Kidney tubule cell (primary cell): ENCODE measurements around the gene DKK1.

Experiments used
- DNase-seq: peaks from one replicate; pipeline ENCODE4 v3.0.0-alpha.2; 2018; ENCODE audit warnings: low spot score

Gene DKK1, protein sequence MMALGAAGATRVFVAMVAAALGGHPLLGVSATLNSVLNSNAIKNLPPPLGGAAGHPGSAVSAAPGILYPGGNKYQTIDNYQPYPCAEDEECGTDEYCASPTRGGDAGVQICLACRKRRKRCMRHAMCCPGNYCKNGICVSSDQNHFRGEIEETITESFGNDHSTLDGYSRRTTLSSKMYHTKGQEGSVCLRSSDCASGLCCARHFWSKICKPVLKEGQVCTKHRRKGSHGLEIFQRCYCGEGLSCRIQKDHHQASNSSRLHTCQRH

DNA sequence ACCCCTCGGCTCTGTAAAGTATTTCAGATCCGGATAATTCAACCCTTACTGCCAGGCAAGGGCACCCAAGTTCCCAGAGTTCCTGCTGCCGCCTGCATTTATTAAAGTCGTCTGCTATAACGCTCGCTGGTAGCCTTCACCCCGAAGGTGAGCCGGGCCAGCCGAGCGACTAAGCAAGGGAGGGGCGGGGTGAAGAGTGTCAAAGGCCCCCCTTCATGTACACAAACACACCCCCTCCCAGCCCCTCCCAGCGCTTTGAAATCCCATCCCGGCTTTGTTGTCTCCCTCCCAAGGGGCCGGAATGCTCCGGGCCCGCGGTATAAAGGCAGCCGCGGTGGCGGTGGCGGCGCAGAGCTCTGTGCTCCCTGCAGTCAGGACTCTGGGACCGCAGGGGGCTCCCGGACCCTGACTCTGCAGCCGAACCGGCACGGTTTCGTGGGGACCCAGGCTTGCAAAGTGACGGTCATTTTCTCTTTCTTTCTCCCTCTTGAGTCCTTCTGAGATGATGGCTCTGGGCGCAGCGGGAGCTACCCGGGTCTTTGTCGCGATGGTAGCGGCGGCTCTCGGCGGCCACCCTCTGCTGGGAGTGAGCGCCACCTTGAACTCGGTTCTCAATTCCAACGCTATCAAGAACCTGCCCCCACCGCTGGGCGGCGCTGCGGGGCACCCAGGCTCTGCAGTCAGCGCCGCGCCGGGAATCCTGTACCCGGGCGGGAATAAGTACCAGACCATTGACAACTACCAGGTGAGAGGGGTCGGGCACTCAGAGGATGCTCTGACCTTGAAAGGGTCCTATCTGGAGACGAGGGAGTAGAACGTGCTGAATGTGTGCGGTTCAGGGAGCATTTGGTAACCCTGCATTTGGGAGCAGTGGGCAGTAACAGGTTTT lies at the start of gene DKK1:
Gene DKK1, plus strand, starts transcription at position 349 of the 889 bp plus-strand sequence. Its CDS starts 154 bp downstream, at position 503.
- peak; percentile 75 for DNase-seq

DNA sequence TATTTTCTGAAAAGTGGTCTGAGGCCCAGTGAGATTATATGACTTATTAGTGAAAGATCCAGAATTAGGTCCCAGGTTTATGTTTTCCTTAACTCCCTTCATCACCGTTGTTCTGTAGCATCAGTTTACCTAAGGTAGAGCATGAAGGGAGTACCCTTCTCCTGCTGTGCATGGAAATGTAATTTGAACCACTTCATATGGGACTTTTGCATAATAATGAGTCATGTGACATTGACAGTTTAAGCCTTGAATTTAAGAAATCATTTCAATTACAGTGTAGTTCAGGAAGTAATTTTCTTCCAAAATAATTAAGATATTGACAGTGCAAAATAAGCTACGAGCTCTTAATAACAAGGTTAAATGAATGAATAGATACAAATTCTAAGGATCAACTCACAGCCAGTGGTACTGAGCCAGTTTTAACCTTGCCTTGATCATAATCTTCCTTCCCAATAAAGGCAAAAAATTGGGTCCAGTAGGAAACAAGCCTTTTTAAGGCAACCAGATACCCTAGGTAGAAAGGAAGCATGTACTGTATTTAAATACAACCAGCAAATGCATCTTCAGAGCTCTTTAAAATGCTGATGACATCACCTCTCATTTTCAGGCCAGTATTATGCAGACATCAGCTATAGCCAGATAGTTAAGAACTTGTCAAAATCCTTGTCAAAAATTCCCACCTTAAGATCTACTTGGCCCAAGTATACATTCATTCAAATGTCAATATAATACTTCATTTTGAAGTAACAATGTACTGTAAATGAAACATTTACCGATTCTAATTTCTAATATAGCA lies 48.8 kb upstream of the DKK1 start:
- no peak for DNase-seq

DNA sequence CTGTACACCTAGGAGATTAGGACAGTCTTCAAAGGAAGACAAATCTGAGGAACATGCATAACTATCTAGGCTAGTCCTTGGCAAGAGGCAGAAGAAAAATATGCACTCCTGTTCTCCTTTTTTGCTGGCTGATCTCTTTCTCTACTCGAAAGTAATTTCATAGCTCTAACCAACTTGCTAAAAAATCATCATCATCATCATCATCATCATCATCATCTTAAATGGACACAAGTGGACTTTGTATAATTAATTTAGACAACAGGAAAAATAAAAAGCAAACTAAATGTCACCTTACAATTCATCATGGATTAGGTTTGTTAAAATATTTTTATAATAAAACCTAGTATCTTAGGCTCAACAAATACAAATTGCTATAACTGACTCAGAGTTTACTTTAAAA lies 47.2 kb upstream of the DKK1 start:
- DNase-seq = no peak

DNA sequence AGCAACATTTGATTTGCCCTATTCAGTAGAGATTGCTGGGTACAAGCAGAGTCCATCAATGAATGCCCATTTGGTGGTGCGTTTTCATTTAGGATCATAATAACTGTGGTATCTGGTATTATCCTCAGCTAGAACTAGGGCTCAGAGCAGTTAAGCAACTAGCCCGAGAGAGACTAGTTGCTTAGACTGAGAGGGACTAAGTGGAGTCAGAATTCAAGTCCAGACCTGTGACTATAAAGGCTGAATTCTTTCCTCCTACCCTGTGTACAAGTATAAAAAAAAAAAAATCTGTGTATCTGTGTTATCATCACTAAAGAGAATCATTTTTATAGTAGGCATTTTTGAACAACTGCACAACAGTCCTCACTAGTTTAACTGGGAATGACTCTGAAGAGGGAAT lies 45.3 kb upstream of the DKK1 start:
- DNase-seq = no peak

DNA sequence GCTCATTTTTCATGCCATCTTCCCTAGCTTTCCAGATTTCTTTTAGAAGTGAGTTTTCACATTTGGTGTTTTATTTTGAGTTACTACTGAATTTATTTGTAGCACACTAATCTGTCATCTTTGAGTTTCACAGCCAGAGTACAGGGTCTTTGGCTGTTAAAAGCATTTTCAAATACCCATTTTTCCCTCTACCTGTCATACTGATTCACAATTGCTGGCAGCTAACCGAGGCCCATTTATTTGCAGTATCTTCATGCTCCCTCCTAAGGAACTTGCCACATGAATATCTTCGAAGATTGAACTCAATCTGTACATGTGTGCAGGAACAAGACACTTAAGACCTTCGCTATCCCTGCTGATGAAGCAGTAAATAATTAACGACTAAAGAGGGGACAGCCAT lies 44.8 kb upstream of the DKK1 start:
- no peak for DNase-seq

DNA sequence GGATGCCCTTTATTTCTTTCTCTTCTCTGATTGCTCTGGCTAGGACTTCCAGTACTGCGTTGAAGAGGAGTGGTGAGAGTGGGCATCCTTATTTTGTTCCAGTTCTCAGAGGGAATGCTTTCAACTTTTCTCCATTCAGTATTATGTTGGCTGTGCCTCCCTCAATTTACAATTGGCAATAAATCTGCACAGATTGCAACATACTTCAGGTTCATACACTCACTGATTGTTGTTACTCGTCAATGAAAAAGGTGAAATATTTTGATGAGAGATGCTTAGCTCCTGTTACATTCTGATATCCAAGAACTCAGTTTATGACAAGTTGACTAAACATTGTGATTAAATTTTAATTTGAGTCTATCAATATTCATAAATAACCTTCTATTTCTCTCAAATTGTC lies 37.9 kb upstream of the DKK1 start:
- DNase-seq = no peak

DNA sequence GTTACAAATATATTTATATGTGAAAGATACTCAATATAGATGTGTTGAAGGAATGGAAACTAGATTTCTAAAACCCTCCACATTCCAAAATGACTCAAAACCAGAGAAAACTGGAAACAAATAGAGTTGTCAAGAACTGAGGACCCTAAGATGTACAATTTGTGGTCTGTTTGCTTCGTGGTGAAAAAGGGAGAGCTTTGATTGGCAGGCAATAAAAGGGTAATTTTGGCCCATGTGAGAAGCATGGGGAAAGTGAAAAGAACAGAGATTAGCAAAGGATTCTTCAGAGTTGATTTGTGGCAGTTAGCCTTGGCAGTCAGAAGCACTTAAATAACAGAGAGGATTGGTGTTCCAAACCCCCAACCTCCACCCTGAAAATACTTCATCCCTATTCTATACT lies 37.1 kb upstream of the DKK1 start:
- DNase-seq = no peak

DNA sequence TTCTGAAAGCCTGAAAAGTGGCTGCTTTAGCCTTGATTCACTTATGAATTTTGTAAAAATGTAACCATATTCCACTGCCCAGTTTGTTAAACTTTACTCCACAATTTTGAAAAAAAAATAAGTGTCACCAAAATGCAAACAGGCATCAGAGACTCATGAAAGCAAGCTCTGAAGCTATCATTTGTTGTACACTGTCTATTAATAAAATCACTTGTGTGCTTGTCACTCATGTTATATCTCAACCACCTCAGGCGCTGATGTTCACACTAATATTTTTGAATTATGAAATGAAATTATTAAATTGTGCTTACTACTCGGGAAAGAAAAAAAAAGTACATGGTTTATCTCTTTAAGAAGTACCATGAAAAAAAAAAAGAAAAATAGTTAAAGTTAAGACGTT lies 34.5 kb upstream of the DKK1 start:
- DNase-seq = no peak

DNA sequence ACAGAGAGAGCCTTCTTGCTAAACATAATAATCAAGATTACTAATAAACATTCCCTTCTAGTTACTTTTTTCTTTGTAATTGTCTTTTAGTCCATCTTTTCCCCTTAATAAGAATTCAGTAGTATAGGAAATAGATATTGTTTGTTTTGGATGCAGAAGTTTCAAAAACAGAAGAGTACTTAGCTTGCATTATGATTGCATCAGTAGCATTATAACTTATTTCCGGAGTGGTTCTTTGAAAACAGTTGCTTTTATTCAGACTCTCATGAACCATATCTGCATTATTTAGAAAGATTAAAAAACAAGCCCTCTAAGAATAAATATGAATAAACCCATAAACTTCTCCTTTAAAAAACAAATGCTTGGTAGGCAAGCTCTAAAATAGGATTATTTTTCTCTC lies 34.0 kb upstream of the DKK1 start:
- no peak for DNase-seq

DNA sequence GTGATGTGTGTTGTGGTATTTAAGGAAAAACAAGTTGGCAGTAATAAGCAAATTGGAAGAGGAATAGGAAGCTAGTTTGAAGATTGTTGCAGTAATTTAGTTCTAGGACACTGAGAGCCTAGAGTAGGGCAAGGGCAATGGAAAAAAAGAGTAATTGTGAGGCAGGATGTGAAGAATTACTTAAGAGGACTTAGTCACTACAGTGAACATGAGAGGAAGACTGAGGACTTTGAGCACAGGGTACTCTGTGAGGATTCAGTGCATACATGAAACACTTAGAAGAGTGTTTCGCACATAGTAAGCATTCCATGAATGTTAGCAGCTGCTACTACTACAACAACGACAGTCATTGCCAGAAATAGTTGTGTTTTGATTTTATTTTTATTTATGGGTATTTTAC lies 30.9 kb upstream of the DKK1 start:
- no peak for DNase-seq

DNA sequence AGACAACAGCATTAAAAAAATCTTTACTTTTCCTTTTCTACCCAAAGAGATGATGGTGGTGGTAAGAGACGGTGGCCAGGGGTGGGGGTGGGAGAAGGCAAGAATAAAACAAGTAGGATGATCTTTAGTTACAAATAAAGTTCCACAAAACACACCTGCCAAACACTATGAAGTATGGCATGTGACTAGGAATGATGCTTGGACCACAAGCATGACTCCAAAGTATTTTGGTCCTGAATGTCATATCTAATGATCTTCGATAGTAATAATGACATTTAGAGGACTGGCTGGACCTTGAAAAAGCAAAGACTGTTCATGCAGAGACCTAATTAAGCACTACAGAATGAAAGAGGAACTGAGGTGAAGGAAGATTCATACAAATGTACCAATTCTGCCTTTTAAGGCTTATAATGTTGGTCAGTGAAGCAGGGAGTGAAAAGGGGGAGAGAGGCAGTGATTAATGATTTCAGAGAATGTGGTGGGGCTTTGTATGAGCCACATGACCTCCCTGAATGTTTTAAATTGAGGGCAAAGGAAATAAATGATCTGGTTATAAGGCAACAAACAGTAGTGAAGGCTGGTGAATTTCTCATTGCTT lies 29.6 kb upstream of the DKK1 start:
- DNase-seq = no peak

DNA sequence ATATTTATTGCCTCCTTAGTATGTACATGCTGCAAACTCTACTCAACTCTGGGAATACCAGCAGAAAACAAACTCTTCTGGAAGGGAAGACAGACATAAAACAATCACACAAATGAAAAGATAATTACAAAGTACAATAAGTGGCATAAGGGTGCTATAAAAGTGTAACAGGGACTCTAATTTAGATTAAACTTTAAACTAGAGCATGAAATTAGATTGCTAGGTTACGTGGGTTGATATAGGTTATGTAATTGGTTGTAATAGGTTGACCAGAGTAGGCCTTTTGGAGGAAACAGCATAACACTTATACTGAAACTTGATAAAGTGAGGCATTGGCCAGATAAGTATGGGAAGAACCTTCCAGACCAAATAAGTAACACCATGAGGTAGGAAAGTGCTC lies 26.2 kb upstream of the DKK1 start:
- DNase-seq = no peak

DNA sequence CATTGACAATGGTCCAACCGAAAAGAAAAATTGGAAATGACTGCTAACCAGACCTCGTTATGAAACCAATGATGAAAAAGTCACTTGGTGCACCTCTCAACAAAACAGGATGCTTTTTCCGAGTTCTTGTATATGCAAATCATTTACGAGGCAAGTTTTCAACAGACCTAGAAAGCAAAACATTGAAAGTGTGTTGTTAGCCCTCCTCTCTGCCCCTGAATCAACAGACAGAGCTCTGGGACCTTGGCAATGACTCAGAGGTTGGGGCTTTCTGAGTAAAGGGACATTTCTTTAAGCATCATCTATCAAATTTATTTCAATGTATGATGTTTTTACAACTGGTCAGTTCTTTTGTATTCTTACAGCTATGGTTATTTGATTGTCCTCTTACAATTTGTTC lies 16.3 kb upstream of the DKK1 start:
- DNase-seq = no peak

DNA sequence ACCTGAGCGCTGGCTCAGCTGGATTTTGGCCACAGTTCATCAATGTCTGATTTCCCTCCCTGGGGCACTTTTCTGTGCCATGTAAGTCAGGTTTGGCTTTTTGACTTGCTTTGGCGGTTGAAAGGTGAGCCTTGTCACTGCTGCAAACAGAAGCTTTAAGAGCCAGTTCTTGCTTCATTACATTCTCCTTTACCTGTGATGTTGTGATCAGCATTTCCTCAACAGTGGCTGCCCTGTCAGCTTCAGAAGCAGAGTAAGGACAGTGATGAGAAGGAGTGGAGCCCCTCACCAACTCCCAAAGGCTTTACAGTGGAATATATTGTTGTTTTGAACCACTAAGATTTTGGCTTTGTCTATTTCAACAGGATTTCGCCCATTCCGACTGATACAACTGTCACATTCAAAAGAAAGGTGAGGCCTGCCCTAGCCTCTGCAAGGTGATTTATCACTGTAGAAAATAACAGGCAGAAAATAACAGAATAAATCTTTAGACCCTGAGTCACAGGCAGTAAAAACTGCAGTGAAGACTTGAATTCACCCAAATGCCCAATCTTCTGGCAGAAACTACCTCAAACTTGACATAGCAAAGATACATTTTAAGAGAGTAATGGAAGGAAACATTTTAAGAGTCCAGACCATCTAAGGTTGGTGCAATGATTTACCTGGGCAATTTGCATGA lies 13.3 kb upstream of the DKK1 start:
- no peak for DNase-seq

DNA sequence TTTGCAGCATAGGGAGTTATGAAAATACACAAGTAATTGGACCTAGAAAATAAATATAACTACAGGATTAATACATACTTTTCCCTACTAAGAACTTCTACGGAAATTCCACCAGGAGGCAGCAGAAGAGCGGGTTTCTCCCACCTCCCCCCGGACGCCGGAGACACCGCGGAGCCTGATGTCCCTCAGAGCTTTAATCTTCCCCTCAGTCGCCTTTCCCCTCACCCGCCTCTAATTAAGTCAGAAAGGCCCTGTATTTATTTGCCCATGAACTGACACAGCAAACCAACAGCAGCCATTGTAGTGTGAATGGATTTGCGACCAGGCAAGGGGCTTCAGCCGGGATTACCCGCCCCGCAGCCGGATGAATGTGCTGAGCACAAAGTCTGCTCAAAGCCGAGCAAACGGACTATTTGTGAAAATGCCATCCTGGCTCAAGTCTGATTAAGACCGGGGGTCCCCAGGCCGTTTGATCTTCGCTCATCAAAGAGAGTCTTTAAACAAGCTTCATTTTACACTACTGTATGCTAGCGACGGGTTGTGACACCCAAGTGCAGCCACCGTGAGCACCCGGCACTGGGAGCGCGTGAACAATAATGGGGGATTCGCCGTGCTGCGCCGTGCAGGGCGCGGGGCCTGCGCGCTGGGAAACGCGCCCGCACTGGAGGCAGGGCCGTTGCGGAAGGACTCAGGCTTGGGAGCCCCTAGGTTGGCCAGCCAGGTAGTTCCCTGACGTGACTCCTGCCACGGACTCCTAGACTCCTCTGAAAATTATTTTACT lies 5.6 kb upstream of the DKK1 start:
- peak; percentile 68 for DNase-seq

DNA sequence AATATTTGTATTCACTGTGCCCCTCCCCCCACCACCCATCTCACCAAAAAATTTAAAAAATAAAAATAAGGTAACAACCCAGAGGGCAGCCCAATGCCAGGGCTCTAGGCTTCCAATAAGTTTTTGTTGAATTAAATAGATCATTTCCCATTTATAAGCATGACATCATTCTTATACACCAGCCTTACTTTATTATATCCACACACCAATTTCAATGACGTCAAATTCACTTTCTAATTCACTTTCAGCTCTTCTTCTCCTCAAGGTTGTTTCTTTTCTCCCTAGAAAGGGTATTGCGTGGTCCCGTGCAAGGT lies 1.2 kb upstream of the DKK1 start:
- DNase-seq = no peak

DNA sequence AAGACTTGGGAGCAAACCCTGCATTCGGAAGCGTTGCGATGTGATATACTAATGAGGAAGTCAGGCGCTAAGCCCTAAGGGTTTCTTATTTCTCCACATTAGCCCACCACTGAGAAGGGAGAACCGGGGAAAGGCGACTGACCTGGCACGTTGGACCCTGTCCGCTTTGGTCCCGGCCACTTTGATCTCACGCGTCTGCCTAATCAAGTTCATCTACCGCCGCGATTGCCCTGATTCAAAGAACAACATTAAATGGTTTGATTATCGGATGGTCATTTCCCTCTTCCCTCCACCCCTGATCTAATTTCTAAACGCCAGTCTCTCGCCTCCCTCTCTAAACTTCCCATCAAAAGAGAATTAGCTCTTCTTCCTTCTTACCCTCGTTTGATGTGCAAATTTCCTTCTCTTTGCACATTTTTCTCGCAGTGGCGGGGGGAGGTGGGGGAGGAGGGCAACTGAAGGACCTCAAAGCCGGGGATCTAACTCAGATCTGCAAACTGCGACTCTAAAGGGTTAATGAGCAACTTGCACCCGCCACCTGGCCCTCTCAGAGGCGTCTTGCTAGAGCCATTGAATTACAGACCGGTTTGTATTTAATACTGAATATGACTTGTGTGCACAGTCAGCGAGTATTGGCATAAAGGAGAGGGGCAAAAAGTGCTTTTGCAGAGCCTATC lies 687 bp upstream of the DKK1 start:
- DNase-seq = peak; percentile 34

DNA sequence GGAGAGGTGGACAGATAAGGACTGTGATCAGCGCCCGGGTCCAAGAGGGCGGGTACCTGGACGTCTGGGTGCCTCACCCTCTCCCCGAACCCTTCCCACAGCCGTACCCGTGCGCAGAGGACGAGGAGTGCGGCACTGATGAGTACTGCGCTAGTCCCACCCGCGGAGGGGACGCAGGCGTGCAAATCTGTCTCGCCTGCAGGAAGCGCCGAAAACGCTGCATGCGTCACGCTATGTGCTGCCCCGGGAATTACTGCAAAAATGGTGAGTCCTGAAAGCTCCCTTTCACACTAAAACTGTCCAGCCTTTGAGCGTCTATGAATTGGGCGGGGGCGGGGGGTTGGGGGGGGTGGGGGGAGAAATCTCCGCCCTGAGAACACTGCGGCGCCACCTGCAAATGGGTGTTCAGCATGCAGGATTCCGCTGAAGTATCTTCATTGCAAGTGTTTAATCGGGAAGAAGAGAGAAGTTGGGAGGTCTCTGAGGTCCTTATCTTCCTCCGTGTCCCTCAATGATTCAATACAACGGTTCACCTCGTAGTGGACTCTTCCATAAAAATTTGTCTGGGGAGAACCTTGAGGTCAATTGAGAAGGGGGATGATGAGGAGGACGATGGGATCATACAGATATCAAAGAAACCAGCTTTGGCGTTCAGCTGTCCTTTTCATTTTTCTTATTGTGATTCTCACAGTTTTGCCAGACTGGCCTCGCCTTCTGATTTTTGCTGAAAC lies 906 bp downstream of the DKK1 start:
- peak; percentile 16 for DNase-seq

DNA sequence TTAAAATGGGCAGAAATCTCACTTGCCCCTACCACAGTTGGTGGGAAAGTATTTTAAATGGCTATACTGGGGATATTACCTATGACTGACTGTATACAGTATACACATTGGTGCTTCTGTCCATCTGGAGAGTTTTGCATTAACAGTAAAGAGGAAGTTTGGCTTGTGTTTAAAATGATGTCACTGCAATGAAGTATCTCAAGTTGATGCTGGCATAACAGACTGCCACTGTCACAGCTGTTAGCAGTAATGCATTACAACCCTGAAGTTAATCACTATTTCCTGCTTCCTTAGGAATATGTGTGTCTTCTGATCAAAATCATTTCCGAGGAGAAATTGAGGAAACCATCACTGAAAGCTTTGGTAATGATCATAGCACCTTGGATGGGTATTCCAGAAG lies 1.9 kb downstream of the DKK1 start:
- peak; percentile 29 for DNase-seq

DNA sequence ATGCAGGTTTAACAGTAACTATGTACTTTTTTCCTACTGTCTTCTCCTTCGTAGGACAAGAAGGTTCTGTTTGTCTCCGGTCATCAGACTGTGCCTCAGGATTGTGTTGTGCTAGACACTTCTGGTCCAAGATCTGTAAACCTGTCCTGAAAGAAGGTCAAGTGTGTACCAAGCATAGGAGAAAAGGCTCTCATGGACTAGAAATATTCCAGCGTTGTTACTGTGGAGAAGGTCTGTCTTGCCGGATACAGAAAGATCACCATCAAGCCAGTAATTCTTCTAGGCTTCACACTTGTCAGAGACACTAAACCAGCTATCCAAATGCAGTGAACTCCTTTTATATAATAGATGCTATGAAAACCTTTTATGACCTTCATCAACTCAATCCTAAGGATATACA lies 2.4 kb downstream of the DKK1 start:
- no peak for DNase-seq
